Fibroblast of skin of scalp (primary cell): ENCODE measurements around the gene CEP128.
"Not testable (repeated sequence)": the region's sequence is repeated elsewhere in the genome, so short reads cannot be mapped to it uniquely, and the experiment has no call there.

Experiments
- DNase-seq: peaks from one replicate; pipeline ENCODE4 v3.0.0-alpha.2; 2013

CEP128 gene

GRCh38 chr14:80953211-80953610, 11.7 kb upstream of the CEP128 start:
- DNase-seq, result not testable (repeated sequence)

GRCh38 chr14:80951491-80951890, 10.0 kb upstream of the CEP128 start:
- no peak for DNase-seq

- DNase-seq, result no peak
Observed at GRCh38 chr14:80948291-80948690, 6.8 kb upstream of the CEP128 start.

- no peak for DNase-seq
Observed at GRCh38 chr14:80946797-80947196, 5.3 kb upstream of the CEP128 start.

- DNase-seq, result no peak
Observed at GRCh38 chr14:80946187-80946586, 4.6 kb upstream of the CEP128 start.

- DNase-seq, result no peak
Observed at GRCh38 chr14:80944861-80945617, 3.5 kb upstream of the CEP128 start.

- DNase-seq, result no peak
Observed at GRCh38 chr14:80942191-80942600, 658 bp upstream of the CEP128 start.

GRCh38 chr14:80940146-80940545, 1.4 kb downstream of the CEP128 start:
- DNase-seq, result no peak

GRCh38 chr14:80933686-80934085, 7.9 kb downstream of the CEP128 start:
- DNase-seq, result no peak

- no peak for DNase-seq
Observed at GRCh38 chr14:80933282-80933681, 8.3 kb downstream of the CEP128 start.

- peak; percentile 62 for DNase-seq
Observed at GRCh38 chr14:80930836-80931389, 10.6 kb downstream of the CEP128 start.

GRCh38 chr14:80930095-80930494, 11.4 kb downstream of the CEP128 start:
- no peak for DNase-seq

GRCh38 chr14:80927083-80927989, 14.2 kb downstream of the CEP128 start:
- no peak for DNase-seq

- DNase-seq, result peak; percentile 63
Observed at GRCh38 chr14:80926397-80927082, 15.0 kb downstream of the CEP128 start.

GRCh38 chr14:80924365-80925103, 17.0 kb downstream of the CEP128 start:
- no peak for DNase-seq

GRCh38 chr14:80923368-80923767, 18.2 kb downstream of the CEP128 start:
- no peak for DNase-seq

GRCh38 chr14:80919622-80920021, 21.9 kb downstream of the CEP128 start:
- DNase-seq, result no peak

- DNase-seq, result not testable (repeated sequence)
Observed at GRCh38 chr14:80912013-80912412, 29.5 kb downstream of the CEP128 start.

- peak; percentile 27 for DNase-seq
Observed at GRCh38 chr14:80906946-80907345, 34.6 kb downstream of the CEP128 start.

- no peak for DNase-seq
Observed at GRCh38 chr14:80906336-80906735, 35.2 kb downstream of the CEP128 start.

- DNase-seq, result no peak
Observed at GRCh38 chr14:80902608-80903007, 38.9 kb downstream of the CEP128 start.

GRCh38 chr14:80901822-80902221, 39.7 kb downstream of the CEP128 start:
- DNase-seq, result no peak
